Activated CD8-positive, alpha-beta memory T cell treated with anti-CD3 and anti-CD28 coated beads for 48 hours (primary cell): ENCODE data around the gene ARSB.

Source experiments
- DNase-seq, 3 experiments: peaks; one replicate each; pipeline ENCODE4 v3.0.0-alpha.2; 2020; ENCODE audit warnings: low read depth in 2 of 3, low spot score in 2 of 3

The ARSB gene

DNA sequence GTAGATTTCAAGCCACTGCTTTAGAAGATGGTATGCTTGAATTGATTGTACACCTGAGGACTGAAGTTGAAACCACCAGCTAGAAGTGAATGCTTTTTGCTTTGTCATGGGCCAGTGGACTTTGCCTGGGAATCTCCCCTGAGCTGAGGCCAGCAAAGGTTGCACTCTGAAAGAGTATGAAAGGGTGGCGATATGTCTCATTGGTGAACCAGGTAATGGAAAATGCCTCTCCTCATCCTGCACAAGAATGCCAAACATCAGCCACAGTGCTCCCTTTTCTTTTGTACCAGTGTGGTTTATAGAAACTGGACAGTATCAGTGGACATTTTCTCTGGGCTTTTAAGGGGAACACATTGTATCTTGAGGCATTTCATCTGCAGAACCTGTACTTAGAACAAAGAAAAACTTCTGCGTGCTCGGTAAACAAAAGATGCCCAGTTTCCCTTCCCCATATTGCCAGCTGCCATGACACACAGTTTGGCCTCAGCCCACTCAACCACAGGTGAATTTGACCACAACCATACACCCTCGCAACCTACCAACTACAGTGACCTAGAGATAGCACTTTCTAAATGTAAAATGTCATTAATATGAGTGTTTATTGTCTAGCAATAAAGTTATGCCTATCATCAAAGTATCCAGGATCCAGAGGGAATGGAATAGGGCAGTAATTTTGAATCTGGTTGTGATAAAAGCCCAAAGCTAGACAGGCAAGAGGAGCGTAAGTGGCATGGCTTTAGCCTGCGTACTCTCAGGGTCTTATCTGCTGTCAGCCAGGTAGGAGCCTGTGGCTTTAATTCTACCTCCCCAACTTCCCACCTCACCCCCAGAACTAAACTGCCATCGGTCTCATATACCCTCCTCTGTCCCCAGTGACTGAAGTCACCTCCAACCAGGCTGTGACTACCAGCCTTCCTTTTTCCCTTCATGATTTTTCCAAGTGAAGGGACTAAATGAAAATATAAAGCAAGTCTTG, 257.0 kb downstream of the ARSB start:
- no peak for DNase-seq
